Measurements from ENCODE around the gene DYNC2I2.

DNA sequence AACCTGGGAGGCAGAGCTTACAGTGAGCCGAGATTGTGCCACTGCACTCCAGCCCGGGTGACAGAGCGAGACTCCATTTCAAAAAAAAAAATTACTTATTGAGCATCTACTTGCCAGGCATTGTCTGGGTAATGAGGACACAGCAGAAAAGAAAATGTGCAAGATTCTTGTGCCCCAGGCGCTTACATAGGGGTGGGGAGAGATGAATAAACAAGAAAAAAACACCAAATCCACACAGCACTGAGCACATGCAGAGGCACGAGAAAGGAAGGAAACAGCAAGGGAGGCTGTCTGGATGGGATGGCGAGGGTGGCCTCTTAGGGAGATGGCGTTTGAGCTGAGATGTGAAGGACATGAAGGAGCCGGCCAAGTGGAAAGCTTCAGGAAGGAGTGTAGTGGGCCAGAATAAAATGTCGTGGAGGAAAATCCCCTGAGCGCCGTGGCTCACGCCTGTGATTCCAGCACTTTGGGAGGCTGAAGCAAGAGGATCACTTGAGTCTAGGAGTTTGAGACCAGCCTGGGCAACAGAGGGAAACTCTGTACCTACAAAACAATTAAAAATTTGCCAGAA lies 13.9 kb downstream of the DYNC2I2 start:
- TF ChIP-seq, protein P1, sequence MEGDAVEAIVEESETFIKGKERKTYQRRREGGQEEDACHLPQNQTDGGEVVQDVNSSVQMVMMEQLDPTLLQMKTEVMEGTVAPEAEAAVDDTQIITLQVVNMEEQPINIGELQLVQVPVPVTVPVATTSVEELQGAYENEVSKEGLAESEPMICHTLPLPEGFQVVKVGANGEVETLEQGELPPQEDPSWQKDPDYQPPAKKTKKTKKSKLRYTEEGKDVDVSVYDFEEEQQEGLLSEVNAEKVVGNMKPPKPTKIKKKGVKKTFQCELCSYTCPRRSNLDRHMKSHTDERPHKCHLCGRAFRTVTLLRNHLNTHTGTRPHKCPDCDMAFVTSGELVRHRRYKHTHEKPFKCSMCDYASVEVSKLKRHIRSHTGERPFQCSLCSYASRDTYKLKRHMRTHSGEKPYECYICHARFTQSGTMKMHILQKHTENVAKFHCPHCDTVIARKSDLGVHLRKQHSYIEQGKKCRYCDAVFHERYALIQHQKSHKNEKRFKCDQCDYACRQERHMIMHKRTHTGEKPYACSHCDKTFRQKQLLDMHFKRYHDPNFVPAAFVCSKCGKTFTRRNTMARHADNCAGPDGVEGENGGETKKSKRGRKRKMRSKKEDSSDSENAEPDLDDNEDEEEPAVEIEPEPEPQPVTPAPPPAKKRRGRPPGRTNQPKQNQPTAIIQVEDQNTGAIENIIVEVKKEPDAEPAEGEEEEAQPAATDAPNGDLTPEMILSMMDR (conservative IDR thresholded peaks at IDR 0.05; ENCODE audit: low read length): no peak
- no peak for TF ChIP-seq EZH2phosphoT487 (IDR thresholded peaks at IDR 0.05; ENCODE audit: borderline replicate concordance)
